CD4-positive, alpha-beta T cell treated with Interleukin-21 for 1 hour (primary cell): ENCODE measurements around the gene EFNA1.

Experiments
- DNase-seq: peaks from one replicate; pipeline ENCODE4 v3.0.0-alpha.2; 2020

EFNA1 gene

GRCh38 chr1:155127105-155127966, at the start of gene EFNA1:
Gene EFNA1 (plus strand): TSS chr1:155127876. CDS start chr1:155127978, 102 bp downstream.
- peak; percentile 53 for DNase-seq

DNA sequence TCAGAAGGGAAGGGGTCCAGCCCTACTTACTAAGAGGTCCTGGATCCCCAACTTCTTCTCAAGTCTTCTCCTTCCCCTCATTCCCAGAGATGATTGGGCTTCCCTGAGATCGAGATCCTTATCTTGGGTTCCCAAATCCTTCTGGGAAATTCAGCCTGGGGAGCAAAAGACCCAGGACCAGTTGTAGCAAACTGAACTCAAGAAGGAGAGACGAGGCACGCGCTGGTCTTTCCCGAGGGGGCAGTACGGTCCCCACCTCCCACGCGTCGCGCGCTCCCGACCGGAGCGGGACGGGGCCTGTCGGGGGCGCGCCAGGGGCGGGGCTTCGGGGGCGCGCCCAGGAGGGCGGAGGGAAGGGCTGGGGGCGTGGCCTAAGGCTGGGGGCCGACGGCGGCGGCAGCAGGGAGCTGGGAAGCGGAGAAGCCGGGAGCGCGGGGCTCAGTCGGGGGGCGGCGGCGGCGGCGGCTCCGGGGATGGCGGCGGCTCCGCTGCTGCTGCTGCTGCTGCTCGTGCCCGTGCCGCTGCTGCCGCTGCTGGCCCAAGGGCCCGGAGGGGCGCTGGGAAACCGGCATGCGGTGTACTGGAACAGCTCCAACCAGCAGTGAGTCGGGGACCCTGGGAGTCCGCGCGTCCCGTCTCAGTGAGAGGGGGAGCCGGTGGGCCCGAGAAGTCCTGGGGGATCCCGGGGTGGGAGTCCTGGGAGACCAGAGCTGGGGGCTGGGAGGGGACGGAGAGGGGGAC, 49.0 kb upstream of the EFNA1 start, which contains the start of gene EFNA3:
TSS of gene EFNA3 (plus strand) at position 369 of the 741 bp plus-strand sequence. CDS start at position 474, 105 bp downstream.
- DNase-seq: peak; percentile 76

- DNase-seq: no peak
These were observed 48.5 kb upstream of the EFNA1 start for GRCh38 chr1:155079210-155079486.

GRCh38 chr1:155079487-155080311, 48.0 kb upstream of the EFNA1 start:
- DNase-seq: no peak

GRCh38 chr1:155080312-155081228, 47.1 kb upstream of the EFNA1 start:
- peak; percentile 46 for DNase-seq

- no peak for DNase-seq
These were observed 46.0 kb upstream of the EFNA1 start for GRCh38 chr1:155081472-155082300.

GRCh38 chr1:155082301-155083051, 45.2 kb upstream of the EFNA1 start:
- DNase-seq: no peak

DNA sequence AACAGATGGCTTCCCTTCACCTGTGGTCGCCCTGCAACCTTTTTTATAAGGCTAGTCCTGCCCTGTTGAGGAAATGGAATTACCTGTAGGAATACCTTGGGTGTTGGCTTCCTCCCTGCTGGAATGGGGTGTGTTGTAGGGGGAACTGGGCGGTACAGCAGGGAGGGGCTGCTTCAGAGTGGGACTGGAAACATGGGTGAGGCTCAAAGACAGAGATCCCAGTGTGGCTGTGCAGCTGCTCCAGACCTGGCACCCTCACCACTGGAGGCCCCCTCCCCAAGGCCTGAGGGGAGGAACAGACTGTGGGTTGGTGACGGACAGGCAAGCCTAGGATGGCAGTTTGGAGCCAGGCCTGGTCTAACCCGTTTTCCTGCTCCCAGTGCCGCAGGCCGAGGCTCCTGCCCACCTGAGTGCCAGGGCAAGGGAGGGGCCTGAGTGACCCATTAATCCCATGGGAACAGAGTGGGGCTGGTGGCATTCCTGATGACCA, 44.6 kb upstream of the EFNA1 start:
- DNase-seq: no peak

GRCh38 chr1:155083865-155084721, 43.6 kb upstream of the EFNA1 start:
- DNase-seq: no peak

DNA sequence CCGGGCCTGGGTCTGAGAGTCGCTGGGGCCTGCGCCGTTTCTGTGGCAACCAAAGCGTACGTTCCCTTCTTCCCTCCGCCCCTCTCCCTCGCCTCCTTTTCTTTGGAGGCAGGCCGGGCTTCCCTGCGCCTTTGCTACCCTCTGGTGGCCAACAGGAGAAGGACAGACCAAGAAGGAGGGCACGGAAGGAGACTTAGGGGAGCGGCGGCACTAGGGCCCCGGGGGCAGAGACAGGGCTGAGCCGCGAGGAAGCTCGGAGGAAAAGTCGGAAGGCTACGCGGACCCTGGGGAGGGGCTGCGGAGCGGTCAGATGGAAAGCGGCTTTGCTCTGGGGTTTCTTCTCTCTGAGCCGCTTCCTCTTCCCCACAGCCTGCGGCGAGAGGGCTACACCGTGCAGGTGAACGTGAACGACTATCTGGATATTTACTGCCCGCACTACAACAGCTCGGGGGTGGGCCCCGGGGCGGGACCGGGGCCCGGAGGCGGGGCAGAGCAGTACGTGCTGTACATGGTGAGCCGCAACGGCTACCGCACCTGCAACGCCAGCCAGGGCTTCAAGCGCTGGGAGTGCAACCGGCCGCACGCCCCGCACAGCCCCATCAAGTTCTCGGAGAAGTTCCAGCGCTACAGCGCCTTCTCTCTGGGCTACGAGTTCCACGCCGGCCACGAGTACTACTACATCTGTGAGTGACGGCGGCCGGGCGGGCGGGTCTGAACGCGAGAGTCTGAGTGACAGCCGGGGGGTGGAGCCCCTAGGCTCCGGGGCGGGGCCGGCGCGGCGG, 42.8 kb upstream of the EFNA1 start:
- DNase-seq: peak; percentile 93

DNA sequence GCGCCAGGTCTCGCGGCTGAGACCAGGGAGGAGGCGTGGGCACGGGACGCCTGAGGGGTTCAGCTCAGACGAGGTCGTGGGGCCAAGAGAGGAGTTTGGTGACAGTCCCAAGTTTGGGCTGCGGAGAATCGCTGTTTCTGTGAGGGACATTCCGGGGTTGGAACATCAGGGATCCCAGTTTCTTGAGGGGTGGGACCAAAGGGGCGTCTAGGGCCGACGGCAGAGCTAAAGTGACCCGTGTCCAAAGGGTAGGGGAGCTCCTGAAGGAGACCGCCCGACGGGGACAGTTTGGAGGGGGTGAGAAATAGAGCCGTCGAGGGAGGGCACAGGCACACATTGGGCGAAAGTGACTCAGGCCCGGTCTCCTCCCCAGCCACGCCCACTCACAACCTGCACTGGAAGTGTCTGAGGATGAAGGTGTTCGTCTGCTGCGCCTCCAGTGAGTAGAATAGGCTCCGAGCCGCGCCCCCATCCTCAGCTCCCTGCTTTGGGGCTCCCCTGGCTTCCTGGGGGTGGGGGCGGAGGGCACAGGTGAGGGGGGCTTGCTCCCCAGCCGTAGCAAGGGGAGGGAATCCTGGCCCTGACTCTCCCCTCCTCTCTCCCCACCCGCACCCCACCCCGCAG, 42.1 kb upstream of the EFNA1 start:
- DNase-seq: peak; percentile 73

DNA sequence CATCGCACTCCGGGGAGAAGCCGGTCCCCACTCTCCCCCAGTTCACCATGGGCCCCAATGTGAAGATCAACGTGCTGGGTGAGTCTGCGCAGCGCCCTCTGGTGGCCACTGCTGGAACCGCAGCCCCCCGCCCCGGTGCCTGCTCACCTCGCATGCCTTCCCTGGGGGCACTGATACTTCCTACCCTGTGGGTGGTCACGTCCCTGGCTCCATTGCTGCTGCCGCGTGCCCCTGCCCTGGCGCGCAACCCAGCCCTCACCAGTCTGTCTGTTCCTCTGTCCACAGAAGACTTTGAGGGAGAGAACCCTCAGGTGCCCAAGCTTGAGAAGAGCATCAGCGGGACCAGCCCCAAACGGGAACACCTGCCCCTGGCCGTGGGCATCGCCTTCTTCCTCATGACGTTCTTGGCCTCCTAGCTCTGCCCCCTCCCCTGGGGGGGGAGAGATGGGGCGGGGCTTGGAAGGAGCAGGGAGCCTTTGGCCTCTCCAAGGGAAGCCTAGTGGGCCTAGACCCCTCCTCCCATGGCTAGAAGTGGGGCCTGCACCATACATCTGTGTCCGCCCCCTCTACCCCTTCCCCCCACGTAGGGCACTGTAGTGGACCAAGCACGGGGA, 41.4 kb upstream of the EFNA1 start:
- DNase-seq: peak; percentile 82

- no peak for DNase-seq
These were observed 40.7 kb upstream of the EFNA1 start for GRCh38 chr1:155086856-155087535.

DNA sequence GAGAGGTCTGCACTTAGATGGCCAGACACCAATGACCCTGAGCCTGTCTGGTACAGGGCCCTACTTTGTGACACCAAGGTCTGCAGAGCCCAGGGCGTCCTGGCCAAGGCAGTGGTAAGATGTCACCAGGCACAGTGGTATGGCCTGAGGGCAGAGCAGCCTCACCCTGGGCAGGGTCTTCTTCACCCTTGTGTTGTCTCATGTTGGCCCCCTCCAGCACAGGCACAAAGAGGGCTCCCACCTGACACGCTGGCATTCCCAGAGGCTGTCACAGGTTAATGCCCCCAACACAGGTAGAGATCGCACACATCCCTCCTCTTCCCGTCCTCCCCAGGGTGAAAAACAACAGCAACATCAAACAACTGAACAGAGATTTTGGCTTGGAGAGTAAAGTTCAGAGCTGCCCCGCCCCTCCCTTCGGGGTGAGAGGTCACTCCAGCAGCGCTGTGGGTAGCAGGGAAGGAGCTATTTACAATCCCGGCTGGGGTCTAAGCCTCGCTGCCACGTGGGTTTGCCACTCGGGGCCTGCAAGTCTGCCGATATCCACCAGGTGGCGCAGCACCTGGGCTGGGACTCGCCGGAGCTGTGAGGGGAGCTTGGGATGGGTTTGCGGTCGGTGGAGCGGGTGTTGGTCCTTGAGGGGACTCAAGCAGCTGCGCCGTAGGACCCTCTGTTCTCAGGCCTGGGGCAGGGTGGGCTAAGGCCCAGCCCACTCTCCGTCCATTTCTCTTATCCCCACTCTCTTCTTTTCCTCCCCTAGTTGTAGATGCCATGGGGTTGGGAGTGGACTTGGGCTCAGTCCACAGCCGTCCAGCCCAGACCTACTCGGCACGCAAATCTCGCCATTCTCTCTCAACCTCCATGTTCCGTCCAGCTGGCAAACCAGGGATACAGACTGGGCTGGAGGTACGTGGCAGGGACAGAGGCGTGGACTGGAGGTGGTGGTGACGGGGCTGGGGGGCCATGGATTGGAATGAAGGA, 36.3 kb upstream of the EFNA1 start:
- DNase-seq: peak; percentile 82

DNA sequence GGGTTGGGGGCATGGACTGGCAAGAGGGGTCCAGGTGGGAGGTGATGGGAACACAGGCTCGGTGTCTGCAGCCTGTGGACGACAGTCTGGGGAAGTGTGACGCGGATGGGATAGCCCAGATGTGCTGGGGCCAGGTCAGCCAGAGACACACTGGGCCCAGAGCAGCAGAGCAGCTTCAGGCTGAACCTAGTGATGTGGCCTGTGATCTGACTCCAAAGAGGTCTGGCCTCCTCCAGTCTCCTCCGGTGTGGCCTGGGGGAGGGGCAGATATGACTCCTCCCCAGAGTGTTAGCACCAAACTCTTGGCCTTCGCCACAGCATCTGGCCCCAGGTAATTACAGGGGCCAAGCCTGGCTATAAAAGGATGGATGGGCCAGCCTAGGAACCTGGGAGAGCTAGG, 35.5 kb upstream of the EFNA1 start:
- DNase-seq: no peak

GRCh38 chr1:155092641-155093040, 35.0 kb upstream of the EFNA1 start:
- no peak for DNase-seq
